HL-60 (cell line): Measurements from ENCODE around the gene ZBTB42.
"Not testable (repeated sequence)": the region's sequence is repeated elsewhere in the genome, so short reads cannot be mapped to it uniquely, and the experiment has no call there.

Source experiments
- DNase-seq, 2 experiments: peaks; one replicate each; pipeline ENCODE4 v3.0.0-alpha.2; 2010 to 2020; ENCODE audit warnings: low read depth in 1 of 2, low spot score in 1 of 2
- H3K27ac ChIP-seq: fragments of 250-450 bp; sonication (Bioruptor Pico); replicated peaks from 2 replicates; pipeline ENCODE4 v1.5.1; 2020; ENCODE audit warnings: mild to moderate bottlenecking, moderate library complexity
- H3K27me3 ChIP-seq: fragments of 250-450 bp; sonication (Bioruptor Pico); 2 replicates; pipeline ENCODE4 v1.5.1; 2021; ENCODE audit warnings: mild to moderate bottlenecking, moderate library complexity; ENCODE audit not compliant: insufficient read depth, poor library complexity, severe bottlenecking
- H3K4me3 ChIP-seq: replicated peaks from 2 replicates; pipeline ENCODE4 v1.5.1; 2011; ENCODE audit warnings: mild to moderate bottlenecking, control low read depth, low read length; ENCODE audit not compliant: insufficient read depth
- CTCF ChIP-seq: IDR thresholded peaks from one replicate; pipeline ENCODE4 v1.5.1; 2011; ENCODE audit warnings: low read length, control low read depth, inconsistent platforms; ENCODE audit not compliant: insufficient read depth
- GABPA ChIP-seq: IDR thresholded peaks from 2 replicates; pipeline ENCODE4 v1.6.1; 2012; ENCODE audit warnings: low read depth
- POLR2AphosphoS5 ChIP-seq: IDR thresholded peaks from 2 replicates; pipeline ENCODE4 v1.6.1; 2012; ENCODE audit warnings: low read depth
- REST ChIP-seq: IDR thresholded peaks from 2 replicates; pipeline ENCODE4 v1.6.1; 2012; ENCODE audit warnings: low read depth; ENCODE audit not compliant: insufficient replicate concordance
- SPI1 ChIP-seq: IDR thresholded peaks from 2 replicates; pipeline ENCODE4 v1.6.1; 2012; ENCODE audit warnings: low read depth, mild to moderate bottlenecking, borderline replicate concordance

Gene ZBTB42

GRCh38 chr14:104830781-104831180 lies 29.9 kb downstream of the ZBTB42 start:
- TF ChIP-seq REST = no peak
- no peak for TF ChIP-seq GABPA
- Histone ChIP-seq H3K27me3 (peaks cover 10% of the 10 kb centered on the region), H3K4me3 (no peak overlapping the region), H3K27ac (no peak overlapping the region)
- DNase-seq = no peak

GRCh38 chr14:104836171-104836935 lies 35.5 kb downstream of the ZBTB42 start:
- not testable (repeated sequence) for H3K27me3 ChIP-seq, H3K27ac ChIP-seq, H3K4me3 ChIP-seq, DNase-seq

GRCh38 chr14:104841730-104842129 lies 40.8 kb downstream of the ZBTB42 start:
- Histone ChIP-seq H3K4me3 (no peak overlapping the region), H3K27ac (no peak overlapping the region), H3K27me3 (peaks cover 36% of the 10 kb centered on the region)
- DNase-seq = no peak
- TF ChIP-seq REST (no peak), POLR2AphosphoS5 (no peak), CTCF (no peak)

GRCh38 chr14:104843006-104843405 lies 42.1 kb downstream of the ZBTB42 start:
- DNase-seq = no peak
- Histone ChIP-seq H3K4me3 (no peak overlapping the region), H3K27me3 (peaks cover 36% of the 10 kb centered on the region), H3K27ac (no peak overlapping the region)
- TF ChIP-seq GABPA (no peak), POLR2AphosphoS5 (no peak), REST (no peak), CTCF (no peak), SPI1 (no peak)
